ENCODE data around the gene UBE2E2.

Gene UBE2E2

GRCh38 chr3:23640471-23641146, 437.5 kb downstream of the UBE2E2 start:
- DNase-seq = no peak
